HepG2 (cell line): ENCODE results near the gene GPT2. TPM values are rescaled to one million over a fixed set of nuclear protein-coding genes. Genes with fewer than 3 reads are reported as not detected.
A peak's percentile ranks its signal among the peaks of the same experiment; 100 is the strongest.

Experiments
- ARID2 ChIP-seq: sonication (generic); formaldehyde crosslinking; IDR thresholded peaks from 2 replicates; pipeline ENCODE4 v1.8.1; 2022; ENCODE audit warnings: mild to moderate bottlenecking, missing genetic modification reagents, borderline replicate concordance
- BORCS8-MEF2B ChIP-seq: sonication (generic); formaldehyde crosslinking; IDR thresholded peaks from 2 replicates; pipeline ENCODE4 v1.8.0; 2022; ENCODE audit warnings: mild to moderate bottlenecking, missing genetic modification reagents
- BRCA1 ChIP-seq: sonication (generic); formaldehyde crosslinking; IDR thresholded peaks from 2 replicates; pipeline ENCODE4 v1.4.0; 2020; ENCODE audit warnings: missing genetic modification reagents
- FIP1L1 ChIP-seq: fragments of 200-400 bp; formaldehyde crosslinking; IDR thresholded peaks from 2 replicates; pipeline ENCODE4 v1.6.1; 2018; ENCODE audit warnings: low read depth, mild to moderate bottlenecking, low read length, moderate library complexity, borderline replicate concordance; ENCODE audit not compliant: insufficient read depth
- FOXP1 ChIP-seq, 2 experiments: fragments of 450-650 bp in 1 of 2; IDR thresholded peaks; 2 replicates each; pipeline ENCODE4 v1.6.1; 2017 to 2018; ENCODE audit warnings: antibody characterized with exemption in 1 of 2
- HNRNPLL ChIP-seq: fragments of 200-400 bp; formaldehyde crosslinking; IDR thresholded peaks from 2 replicates; pipeline ENCODE4 v1.6.1; 2017; ENCODE audit warnings: mild to moderate bottlenecking, low read depth, low read length; ENCODE audit not compliant: poor library complexity, severe bottlenecking
- JARID2 ChIP-seq: sonication (generic); formaldehyde crosslinking; IDR thresholded peaks from 2 replicates; pipeline ENCODE4 v1.8.1; 2023; ENCODE audit warnings: missing genetic modification reagents, inconsistent platforms; ENCODE audit not compliant: insufficient replicate concordance
- JDP2 ChIP-seq: sonication (generic); formaldehyde crosslinking; IDR thresholded peaks from 2 replicates; pipeline ENCODE4 v1.8.1; 2022; ENCODE audit warnings: missing genetic modification reagents, borderline replicate concordance
- NR2F2 ChIP-seq: IDR thresholded peaks from 2 replicates; pipeline ENCODE4 v1.6.1; 2012; ENCODE audit warnings: low read depth, inconsistent platforms, borderline replicate concordance
- PCBP1 ChIP-seq: fragments of 200-400 bp; formaldehyde crosslinking; IDR thresholded peaks from 2 replicates; pipeline ENCODE4 v1.6.1; 2017; ENCODE audit warnings: mild to moderate bottlenecking, low read depth, low read length, borderline replicate concordance
- POGZ ChIP-seq: sonication (generic); formaldehyde crosslinking; IDR thresholded peaks from 2 replicates; pipeline ENCODE4 v1.4.0; 2020; ENCODE audit warnings: mild to moderate bottlenecking, missing genetic modification reagents
- POLR2G ChIP-seq: fragments of 200-400 bp; formaldehyde crosslinking; IDR thresholded peaks from 2 replicates; pipeline ENCODE4 v1.6.1; 2018; ENCODE audit warnings: mild to moderate bottlenecking, low read depth, low read length, moderate library complexity
- RARA ChIP-seq: IDR thresholded peaks from 2 replicates; pipeline ENCODE4 v1.6.1; 2016; ENCODE audit warnings: missing genetic modification reagents, missing compliant biosample characterization
- RFXAP ChIP-seq: sonication (generic); formaldehyde crosslinking; IDR thresholded peaks from 2 replicates; pipeline ENCODE4 v1.4.0; 2020; ENCODE audit warnings: missing genetic modification reagents, borderline replicate concordance
- RXRA ChIP-seq: sonication (generic); formaldehyde crosslinking; IDR thresholded peaks from 2 replicates; pipeline ENCODE4 v1.5.1; 2020; ENCODE audit warnings: missing genetic modification reagents
- TRIM24 ChIP-seq: sonication (generic); formaldehyde crosslinking; IDR thresholded peaks from 2 replicates; pipeline ENCODE4 v1.8.0; 2022; ENCODE audit warnings: mild to moderate bottlenecking, missing genetic modification reagents
- ZNF124 ChIP-seq: sonication (generic); formaldehyde crosslinking; IDR thresholded peaks from 2 replicates; pipeline ENCODE4 v1.4.0; 2020; ENCODE audit warnings: missing genetic modification reagents
- ZNF232 ChIP-seq: sonication (generic); formaldehyde crosslinking; IDR thresholded peaks from 2 replicates; pipeline ENCODE4 v1.4.0; 2020; ENCODE audit warnings: missing genetic modification reagents, borderline replicate concordance
- ZNF501 ChIP-seq: sonication (generic); formaldehyde crosslinking; IDR thresholded peaks from 2 replicates; pipeline ENCODE4 v1.5.1; 2020; ENCODE audit warnings: mild to moderate bottlenecking, moderate library complexity, missing genetic modification reagents
- ZNF672 ChIP-seq: sonication (generic); formaldehyde crosslinking; IDR thresholded peaks from 2 replicates; pipeline ENCODE4 v1.8.1; 2022; ENCODE audit warnings: missing genetic modification reagents
- polyA plus RNA-seq, 8 experiments: library from polyadenylated mRNA; depleted of rRNA in 3 of 8; stranded (reverse) in 7 of 8; unstranded in 1 of 8; fragments of >200 nt; fragmentation: Illumina TruSeq in 4 of 8; extraction: Trizol in 4 of 8; gene quantifications; 2 replicates each; pipeline versions ENCODE4 v1.2.1 to v1.2.3, GENCODE V29; 2011 to 2016; ENCODE audit warnings: low read depth in 4 of 8, missing spikeins in 1 of 8, mixed read lengths in 1 of 8; ENCODE audit not compliant: insufficient read depth in 1 of 8
- total RNA-seq, 5 experiments: library from RNA; depleted of rRNA; stranded (reverse); fragments of >200 nt; fragmentation: Illumina TruSeq; extraction: Trizol; gene quantifications; 2 replicates each; pipeline ENCODE4 v1.2.3, GENCODE V29; 2016; ENCODE audit warnings: low read depth in 1 of 5
- TF ChIP-seq, protein P1 (sequence below): IDR thresholded peaks from 2 replicates; pipeline ENCODE4 v1.6.1; 2016; ENCODE audit warnings: low read depth
- TF ChIP-seq, protein P2 (sequence below): sonication (generic); formaldehyde crosslinking; conservative IDR thresholded peaks from 2 replicates; pipeline ENCODE4 v1.4.0; 2020; ENCODE audit warnings: missing genetic modification reagents
- TF ChIP-seq, protein P3 (sequence below): sonication (generic); formaldehyde crosslinking; IDR thresholded peaks from 2 replicates; pipeline ENCODE4 v1.4.0; 2020; ENCODE audit warnings: missing genetic modification reagents
- TF ChIP-seq, protein P4 (sequence below): sonication (generic); formaldehyde crosslinking; IDR thresholded peaks from 2 replicates; pipeline ENCODE4 v1.4.0; 2020; ENCODE audit warnings: missing genetic modification reagents
- TF ChIP-seq, protein P5 (sequence below): IDR thresholded peaks from 2 replicates; pipeline ENCODE4 v1.6.1; 2012; ENCODE audit warnings: inconsistent platforms

The GPT2 gene
- total and polyA plus RNA-seq, 2 of the 13 experiments (the other 11 are each of a cell fraction or from before 2014, with no cell fraction given): 138 to 267 TPM

DNA sequence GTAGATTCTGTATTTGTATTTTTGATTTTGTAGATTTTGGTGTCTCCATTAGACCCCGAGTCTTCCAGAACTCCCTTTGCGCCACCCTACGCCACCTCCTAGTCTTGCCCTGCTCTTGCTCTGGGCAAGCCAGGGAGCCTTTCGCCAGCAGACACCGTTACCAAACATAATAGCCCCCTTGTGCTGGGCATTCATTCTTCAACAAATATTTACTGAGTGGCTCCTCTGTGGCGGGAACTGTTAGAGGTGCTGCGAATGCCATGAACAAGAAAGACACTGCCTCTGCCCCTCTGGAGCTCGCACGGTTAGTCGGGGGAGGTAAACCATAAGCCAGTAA is 841 bp upstream of the GPT2 start (continued):
- TF ChIP-seq, protein P1, sequence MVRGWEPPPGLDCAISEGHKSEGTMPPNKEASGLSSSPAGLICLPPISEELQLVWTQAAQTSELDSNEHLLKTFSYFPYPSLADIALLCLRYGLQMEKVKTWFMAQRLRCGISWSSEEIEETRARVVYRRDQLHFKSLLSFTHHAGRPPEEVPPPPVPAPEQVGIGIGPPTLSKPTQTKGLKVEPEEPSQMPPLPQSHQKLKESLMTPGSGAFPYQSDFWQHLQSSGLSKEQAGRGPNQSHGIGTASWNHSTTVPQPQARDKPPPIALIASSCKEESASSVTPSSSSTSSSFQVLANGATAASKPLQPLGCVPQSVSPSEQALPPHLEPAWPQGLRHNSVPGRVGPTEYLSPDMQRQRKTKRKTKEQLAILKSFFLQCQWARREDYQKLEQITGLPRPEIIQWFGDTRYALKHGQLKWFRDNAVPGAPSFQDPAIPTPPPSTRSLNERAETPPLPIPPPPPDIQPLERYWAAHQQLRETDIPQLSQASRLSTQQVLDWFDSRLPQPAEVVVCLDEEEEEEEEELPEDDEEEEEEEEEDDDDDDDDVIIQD: 0 out of 2 replicates have a peak, but pooled peaks have one; percentile 14
- 0 out of 2 replicates have a peak, but pooled peaks have one; percentile 6 for TF ChIP-seq ZNF232 (CRISPR knock-in tag)
- peak; percentile 40 for TF ChIP-seq RARA (CRISPR knock-in tag)
- no peak for TF ChIP-seq FOXP1 (IDR thresholded peaks at IDR 0.05)
- peak; percentile 41; the same call in 1 of the 2 replicates for TF ChIP-seq FOXP1 (CRISPR knock-in tag; IDR thresholded peaks at IDR 0.05)
- TF ChIP-seq HNRNPLL: no peak
- TF ChIP-seq, protein P2, sequence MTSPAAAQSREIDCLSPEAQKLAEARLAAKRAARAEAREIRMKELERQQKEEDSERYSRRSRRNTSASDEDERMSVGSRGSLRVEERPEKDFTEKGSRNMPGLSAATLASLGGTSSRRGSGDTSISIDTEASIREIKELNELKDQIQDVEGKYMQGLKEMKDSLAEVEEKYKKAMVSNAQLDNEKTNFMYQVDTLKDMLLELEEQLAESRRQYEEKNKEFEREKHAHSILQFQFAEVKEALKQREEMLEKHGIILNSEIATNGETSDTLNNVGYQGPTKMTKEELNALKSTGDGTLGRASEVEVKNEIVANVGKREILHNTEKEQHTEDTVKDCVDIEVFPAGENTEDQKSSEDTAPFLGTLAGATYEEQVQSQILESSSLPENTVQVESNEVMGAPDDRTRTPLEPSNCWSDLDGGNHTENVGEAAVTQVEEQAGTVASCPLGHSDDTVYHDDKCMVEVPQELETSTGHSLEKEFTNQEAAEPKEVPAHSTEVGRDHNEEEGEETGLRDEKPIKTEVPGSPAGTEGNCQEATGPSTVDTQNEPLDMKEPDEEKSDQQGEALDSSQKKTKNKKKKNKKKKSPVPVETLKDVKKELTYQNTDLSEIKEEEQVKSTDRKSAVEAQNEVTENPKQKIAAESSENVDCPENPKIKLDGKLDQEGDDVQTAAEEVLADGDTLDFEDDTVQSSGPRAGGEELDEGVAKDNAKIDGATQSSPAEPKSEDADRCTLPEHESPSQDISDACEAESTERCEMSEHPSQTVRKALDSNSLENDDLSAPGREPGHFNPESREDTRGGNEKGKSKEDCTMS (CRISPR knock-in tag): no peak
- no peak for TF ChIP-seq ZNF124
- TF ChIP-seq ZNF672 (CRISPR knock-in tag): no peak
- peak; percentile 91 for TF ChIP-seq POLR2G
- TF ChIP-seq, protein P3, sequence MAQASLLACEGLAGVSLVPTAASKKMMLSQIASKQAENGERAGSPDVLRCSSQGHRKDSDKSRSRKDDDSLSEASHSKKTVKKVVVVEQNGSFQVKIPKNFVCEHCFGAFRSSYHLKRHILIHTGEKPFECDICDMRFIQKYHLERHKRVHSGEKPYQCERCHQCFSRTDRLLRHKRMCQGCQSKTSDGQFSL (CRISPR knock-in tag): no peak
- no peak; the same call in 1 of the 2 replicates for TF ChIP-seq JDP2 (CRISPR knock-in tag)
- no peak for TF ChIP-seq POGZ (CRISPR knock-in tag)
- TF ChIP-seq, protein P4, sequence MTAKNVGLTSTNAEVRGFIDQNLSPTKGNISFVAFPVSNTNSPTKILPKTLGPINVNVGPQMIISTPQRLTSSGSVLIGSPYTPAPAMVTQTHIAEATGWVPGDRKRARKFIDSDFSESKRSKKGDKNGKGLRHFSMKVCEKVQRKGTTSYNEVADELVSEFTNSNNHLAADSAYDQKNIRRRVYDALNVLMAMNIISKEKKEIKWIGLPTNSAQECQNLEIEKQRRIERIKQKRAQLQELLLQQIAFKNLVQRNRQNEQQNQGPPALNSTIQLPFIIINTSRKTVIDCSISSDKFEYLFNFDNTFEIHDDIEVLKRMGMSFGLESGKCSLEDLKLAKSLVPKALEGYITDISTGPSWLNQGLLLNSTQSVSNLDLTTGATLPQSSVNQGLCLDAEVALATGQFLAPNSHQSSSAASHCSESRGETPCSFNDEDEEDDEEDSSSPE (CRISPR knock-in tag): peak; percentile 62; the same call in 1 of the 2 replicates
- TF ChIP-seq FIP1L1: no peak
- no peak for TF ChIP-seq TRIM24
- TF ChIP-seq, protein P5, sequence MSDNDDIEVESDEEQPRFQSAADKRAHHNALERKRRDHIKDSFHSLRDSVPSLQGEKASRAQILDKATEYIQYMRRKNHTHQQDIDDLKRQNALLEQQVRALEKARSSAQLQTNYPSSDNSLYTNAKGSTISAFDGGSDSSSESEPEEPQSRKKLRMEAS: no peak
- no peak for TF ChIP-seq BORCS8-MEF2B (CRISPR knock-in tag)
- no peak for TF ChIP-seq JARID2 (CRISPR knock-in tag)
- TF ChIP-seq PCBP1: no peak
- TF ChIP-seq BRCA1 (CRISPR knock-in tag): 0 out of 2 replicates have a peak, but pooled peaks have one; percentile 2
- TF ChIP-seq ARID2 (CRISPR knock-in tag): peak; percentile 67; the same call in 1 of the 2 replicates
- 0 out of 2 replicates have a peak, but pooled peaks have one; percentile 74 for TF ChIP-seq ZNF501 (CRISPR knock-in tag)
- TF ChIP-seq RFXAP (CRISPR knock-in tag): no peak; the same call in 1 of the 2 replicates
- TF ChIP-seq NR2F2: 0 out of 2 replicates have a peak, but pooled peaks have one; percentile 43
- no peak for TF ChIP-seq RXRA (CRISPR knock-in tag)
